PC-9 (cell line): ENCODE measurements around the gene STK35. TPM values are rescaled to one million over a fixed set of nuclear protein-coding genes. Genes with fewer than 3 reads are reported as not detected.

Source experiments
- BruUV-seq: library from RNA; stranded (reverse); fragments of 400-500 nt; replicated peaks from 2 replicates; lab custom pipeline; 2021; lab: Mats Ljungman, UMichigan
- CTCF ChIA-PET: fragments of 300-600 bp; sonication (Branson Sonifier 250); formaldehyde crosslinking; loops from one replicate; lab custom pipeline; 2022; ENCODE audit warnings: antibody characterized with exemption; lab: Charles Lee
- POLR2A ChIA-PET: fragments of 300-600 bp; sonication (Branson Sonifier 250); formaldehyde crosslinking; loops from one replicate; lab custom pipeline; 2022; ENCODE audit warnings: antibody characterized with exemption; ENCODE audit not compliant: unreplicated experiment; lab: Charles Lee
- DNase-seq, 2 experiments: peaks; one replicate each; pipeline versions ENCODE4 v3.0.0 to v3.0.0-alpha.2; 2015 to 2022; ENCODE audit warnings: mixed read lengths in 1 of 2
- H2AFZ ChIP-seq: fragments of 200-600 bp; sonication (generic); 2 replicates; pipeline ENCODE4 v1.8.1; 2017; ENCODE audit warnings: antibody characterized with exemption
- H3F3A ChIP-seq: fragments of 200-600 bp; sonication (generic); 2 replicates; pipeline ENCODE4 v1.8.1; 2017; ENCODE audit warnings: antibody characterized with exemption, mild to moderate bottlenecking, low read depth; ENCODE audit not compliant: insufficient read depth
- H3K27ac ChIP-seq: fragments of 200-600 bp; sonication (generic); 2 replicates; pipeline ENCODE4 v1.6.1; 2016; ENCODE audit warnings: mixed run types
- H3K27me3 ChIP-seq: fragments of 200-600 bp; sonication (generic); 2 replicates; pipeline ENCODE4 v1.6.1; 2016; ENCODE audit warnings: low read depth, mixed run types; ENCODE audit not compliant: insufficient read depth
- H3K36me3 ChIP-seq: fragments of 200-600 bp; sonication (generic); 2 replicates; pipeline ENCODE4 v1.6.1; 2016; ENCODE audit warnings: low read depth, mixed run types
- H3K4me1 ChIP-seq: fragments of 200-600 bp; sonication (generic); replicated peaks from 2 replicates; pipeline ENCODE4 v1.6.1; 2016; ENCODE audit warnings: mixed run types; ENCODE audit not compliant: insufficient read depth
- H3K4me2 ChIP-seq: fragments of 200-600 bp; sonication (generic); 2 replicates; pipeline ENCODE4 v1.6.1; 2017; ENCODE audit warnings: mixed run types
- H3K4me3 ChIP-seq: fragments of 200-600 bp; sonication (generic); 2 replicates; pipeline ENCODE4 v1.6.1; 2016; ENCODE audit warnings: mixed run types
- H3K79me2 ChIP-seq: fragments of 200-600 bp; sonication (generic); 2 replicates; pipeline ENCODE4 v1.6.1; 2017; ENCODE audit warnings: low read depth, mixed run types
- H3K9me2 ChIP-seq: fragments of 200-600 bp; sonication (generic); 2 replicates; pipeline ENCODE4 v1.8.1; 2017; ENCODE audit warnings: mild to moderate bottlenecking; ENCODE audit not compliant: insufficient read depth
- H3K9me3 ChIP-seq: fragments of 200-600 bp; sonication (generic); 2 replicates; pipeline ENCODE4 v1.8.1; 2016; ENCODE audit warnings: low read depth; ENCODE audit not compliant: insufficient read depth
- H4K20me1 ChIP-seq: fragments of 200-600 bp; sonication (generic); 2 replicates; pipeline ENCODE4 v1.8.1; 2017; ENCODE audit not compliant: insufficient read depth
- CTCF ChIP-seq: fragments of 200-600 bp; sonication (generic); conservative IDR thresholded peaks from 2 replicates; pipeline ENCODE4 v1.6.1; 2017; ENCODE audit warnings: mixed run types, antibody characterized with exemption, mild to moderate bottlenecking, moderate library complexity
- EZH2 ChIP-seq: fragments of 200-600 bp; sonication (generic); IDR thresholded peaks from 2 replicates; pipeline ENCODE4 v1.8.0; 2017; ENCODE audit warnings: antibody characterized with exemption, low read depth
- intact Hi-C: fragments of 100-400 bp; cut with micrococcal nuclease; formaldehyde crosslinking; loops from one replicate; pipeline ENCODE4 v1.10.0; 2022; ENCODE audit not compliant: unreplicated experiment
- total RNA-seq: library from RNA; stranded (reverse); gene quantifications from 2 replicates; pipeline ENCODE4 v1.2.3, GENCODE V29; 2021

The STK35 gene
- total RNA-seq, 1 experiment from 2014 or later = 36.7 TPM

- H4K20me1 ChIP-seq = peaks cover 15% of the 10 kb centered on the region
- H3K36me3 ChIP-seq = peaks cover 5% of the 10 kb centered on the region; the same call in 1 of the 2 replicates
- no peak overlapping the region for H2AFZ ChIP-seq
- TF ChIP-seq CTCF (no peak), EZH2 (no peak)
- CTCF ChIA-PET = no interaction called here
- no peak overlapping the region for H3K4me3 ChIP-seq
- no peaks in the 10 kb centered on the region for H3K9me3 ChIP-seq
- no peak overlapping the region for H3K27ac ChIP-seq
- no peak overlapping the region for H3K4me2 ChIP-seq
- POLR2A ChIA-PET = no interaction called here
- H3K27me3 ChIP-seq = no peaks in the 10 kb centered on the region
- TSS peak; percentile 1 for BruUV-seq
- no peaks in the 10 kb centered on the region for H3K9me2 ChIP-seq
- no peaks in the 10 kb centered on the region for H3F3A ChIP-seq
- H3K4me1 ChIP-seq = no peaks in the 10 kb centered on the region
- H3K79me2 ChIP-seq = peaks cover 14% of the 10 kb centered on the region
- no peak for DNase-seq
- intact Hi-C loops = no loop called here
These were observed 43.7 kb downstream of the STK35 start for GRCh38 chr20:2145376-2145775.

- Histone ChIP-seq H3K27ac (no peak overlapping the region), H3K9me2 (no peaks in the 10 kb centered on the region), H3K4me2 (no peak overlapping the region), H3K9me3 (no peaks in the 10 kb centered on the region), H3K4me1 (peaks cover 2% of the 10 kb centered on the region; the same call in 1 of the 2 replicates), H4K20me1 (peaks cover 8% of the 10 kb centered on the region), H3K27me3 (no peaks in the 10 kb centered on the region), H3F3A (peaks cover 3% of the 10 kb centered on the region), H3K36me3 (peaks cover 5% of the 10 kb centered on the region; the same call in 1 of the 2 replicates), H3K79me2 (peaks cover 7% of the 10 kb centered on the region; the same call in 1 of the 2 replicates), H3K4me3 (no peak overlapping the region), H2AFZ (no peak overlapping the region)
- CTCF ChIA-PET = no interaction called here
- no peak for DNase-seq
- BruUV-seq = no TSS peak
- intact Hi-C loops = no loop called here
- POLR2A ChIA-PET = no interaction called here
- TF ChIP-seq CTCF (no peak), EZH2 (no peak)
These were observed 44.6 kb downstream of the STK35 start for GRCh38 chr20:2146080-2146867.

- CTCF ChIA-PET = no interaction called here
These were observed 47.9 kb downstream of the STK35 start for GRCh38 chr20:2149507-2149906.

More at GRCh38 chr20:2149507-2149906, 47.9 kb downstream of the STK35 start:
- H4K20me1 ChIP-seq = no peaks in the 10 kb centered on the region
- peak in 1 of 2 experiments; percentile 40 for DNase-seq
- no peak overlapping the region for H3K4me3 ChIP-seq
- intact Hi-C loops = no loop called here
- TF ChIP-seq EZH2 = no peak
- peaks cover 11% of the 10 kb centered on the region; the same call in 1 of the 2 replicates for H3K4me1 ChIP-seq
- POLR2A ChIA-PET = no interaction called here
- H3K9me3 ChIP-seq = no peaks in the 10 kb centered on the region
- no TSS peak for BruUV-seq
- no peak overlapping the region for H3K27ac ChIP-seq
- H3K79me2 ChIP-seq = no peaks in the 10 kb centered on the region
- no peaks in the 10 kb centered on the region for H3K9me2 ChIP-seq
- no peak overlapping the region for H3K4me2 ChIP-seq
- peaks cover 5% of the 10 kb centered on the region for H3F3A ChIP-seq
- H3K27me3 ChIP-seq = no peaks in the 10 kb centered on the region
- peaks cover 5% of the 10 kb centered on the region; the same call in 1 of the 2 replicates for H3K36me3 ChIP-seq
- no peak overlapping the region for H2AFZ ChIP-seq
